Pulmonary artery endothelial cell (primary cell): Measurements from ENCODE around the gene LMOD2. TPM values are rescaled to one million over a fixed set of nuclear protein-coding genes. Genes with fewer than 3 reads are reported as not detected.

Source experiments
- total RNA-seq: library from RNA; depleted of rRNA; stranded (reverse); fragments of >200 nt; gene quantifications from 2 replicates; pipeline ENCODE4 v1.2.3, GENCODE V29; 2014

LMOD2 gene
- total RNA-seq, 1 donor from 2014 or later: 0.07 TPM

Other genes starting within 250 kb of the LMOD2 start
- 0.32 and 0.33 TPM in 2 replicates for gene IQUB, start 121.3 kb upstream of the LMOD2 start, total RNA-seq
- gene NDUFA5, start 98.0 kb upstream of the LMOD2 start, total RNA-seq: 30.1 and 38.8 TPM in 2 replicates
- not detected in 2 replicates for gene ASB15, start 54.0 kb upstream of the LMOD2 start, total RNA-seq
- gene WASL, start 93.1 kb downstream of the LMOD2 start, total RNA-seq: 10.2 and 14.0 TPM in 2 replicates
- 0.20 TPM in 1 of 2 replicates, not detected in the other for gene HYAL4, start 189.3 kb downstream of the LMOD2 start, total RNA-seq